ENCODE measurements around the gene RSU1.

DNA sequence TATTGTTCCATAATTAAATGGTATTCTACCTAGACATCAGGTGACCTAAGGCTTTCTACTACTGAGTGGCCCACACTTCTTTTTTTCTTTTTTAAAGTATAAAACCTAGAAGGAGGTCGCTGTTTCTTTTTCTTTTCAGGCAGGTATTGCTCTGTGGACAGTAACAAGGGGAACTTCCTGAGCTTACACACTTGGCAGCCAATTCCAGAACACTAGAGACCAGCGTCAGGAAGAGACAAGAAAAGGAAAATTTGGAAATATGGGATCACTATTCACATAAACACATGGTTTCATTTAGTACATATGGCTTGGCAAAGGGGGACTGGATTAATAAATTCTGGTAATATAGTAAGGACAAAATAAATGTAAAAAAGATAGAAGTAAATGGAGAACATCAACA, 141.9 kb downstream of the RSU1 start:
- no peak for TF ChIP-seq EZH2 (IDR thresholded peaks at IDR 0.05; ENCODE audit: insufficient read depth, poor library complexity, severe bottlenecking)
- TF ChIP-seq EZH2phosphoT487 (IDR thresholded peaks at IDR 0.05; ENCODE audit: insufficient read depth, low read depth) = no peak

All from GM23248 (cell line).